Measurements from ENCODE around the gene DRD4. TPM values are rescaled to one million over a fixed set of nuclear protein-coding genes. Genes with fewer than 3 reads are reported as not detected.
A peak's percentile ranks its signal among the peaks of the same experiment; 100 is the strongest.

The DRD4 gene
- total RNA-seq, 3 donors from 2014 or later = 1.2 to 2.4 (median 1.8) TPM

DNA sequence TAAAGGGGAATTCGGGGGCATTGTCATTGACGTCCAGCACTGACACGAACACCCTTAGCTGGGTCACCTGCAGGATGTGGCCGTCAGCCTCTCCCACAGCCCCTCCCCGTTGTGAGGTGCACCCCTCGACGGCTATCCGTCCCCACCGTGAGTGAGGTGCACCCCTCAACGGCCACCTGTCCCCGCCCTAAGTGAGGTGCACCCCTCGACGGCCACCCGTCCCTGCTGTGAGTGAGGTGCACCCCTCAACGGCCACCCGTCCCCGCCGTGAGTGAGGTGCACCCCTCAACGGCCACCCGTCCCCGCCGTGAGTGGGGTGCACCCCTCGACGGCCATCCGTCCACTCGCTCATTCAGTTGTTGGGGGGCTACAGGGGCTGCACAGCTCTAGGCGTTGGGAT lies 15.2 kb upstream of the DRD4 start:
- ATAC-seq = no peak
- Histone ChIP-seq H3K4me3 (no peak overlapping the region), H3K9me3 (no peaks in the 10 kb centered on the region), H3K4me1 (ENCODE audit: low read depth) (peaks cover 14% of the 10 kb centered on the region), H3K36me3 (ENCODE audit: low read depth) (no peaks in the 10 kb centered on the region)
- TF ChIP-seq, protein P1, sequence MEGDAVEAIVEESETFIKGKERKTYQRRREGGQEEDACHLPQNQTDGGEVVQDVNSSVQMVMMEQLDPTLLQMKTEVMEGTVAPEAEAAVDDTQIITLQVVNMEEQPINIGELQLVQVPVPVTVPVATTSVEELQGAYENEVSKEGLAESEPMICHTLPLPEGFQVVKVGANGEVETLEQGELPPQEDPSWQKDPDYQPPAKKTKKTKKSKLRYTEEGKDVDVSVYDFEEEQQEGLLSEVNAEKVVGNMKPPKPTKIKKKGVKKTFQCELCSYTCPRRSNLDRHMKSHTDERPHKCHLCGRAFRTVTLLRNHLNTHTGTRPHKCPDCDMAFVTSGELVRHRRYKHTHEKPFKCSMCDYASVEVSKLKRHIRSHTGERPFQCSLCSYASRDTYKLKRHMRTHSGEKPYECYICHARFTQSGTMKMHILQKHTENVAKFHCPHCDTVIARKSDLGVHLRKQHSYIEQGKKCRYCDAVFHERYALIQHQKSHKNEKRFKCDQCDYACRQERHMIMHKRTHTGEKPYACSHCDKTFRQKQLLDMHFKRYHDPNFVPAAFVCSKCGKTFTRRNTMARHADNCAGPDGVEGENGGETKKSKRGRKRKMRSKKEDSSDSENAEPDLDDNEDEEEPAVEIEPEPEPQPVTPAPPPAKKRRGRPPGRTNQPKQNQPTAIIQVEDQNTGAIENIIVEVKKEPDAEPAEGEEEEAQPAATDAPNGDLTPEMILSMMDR (IDR thresholded peaks at IDR 0.05) = no peak
- peak in 1 of 3 donors; percentile 41 for DNase-seq
- intact Hi-C loops (cut with DNase I, micrococcal nuclease) = no loop called here

DNA sequence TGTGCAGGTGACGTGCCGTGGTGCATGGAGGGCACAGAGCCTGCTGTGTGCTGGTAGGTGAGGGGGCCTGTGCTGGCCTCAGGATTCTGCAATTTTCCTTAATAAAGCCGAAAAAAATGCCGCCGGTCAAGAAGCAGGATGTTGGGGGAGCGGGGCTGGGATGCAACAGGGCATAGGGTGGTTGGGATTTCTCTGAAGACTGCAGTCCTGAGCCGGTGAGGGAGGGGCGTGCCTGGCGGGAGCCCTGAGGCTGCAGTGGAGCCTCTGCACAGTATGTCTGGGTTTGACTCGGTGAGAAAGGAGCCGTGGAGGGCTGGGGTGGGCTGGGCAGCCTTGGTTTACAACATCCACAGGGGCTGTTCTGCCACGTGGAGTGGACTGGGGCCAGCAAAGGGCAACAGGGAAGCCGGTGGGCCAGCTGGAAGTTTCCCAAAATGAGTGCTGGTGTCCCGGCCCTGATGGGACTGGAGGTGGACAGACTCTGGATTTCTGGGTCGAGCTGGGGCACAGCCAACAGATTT lies 13.7 kb upstream of the DRD4 start:
- Histone ChIP-seq H3K4me1 (ENCODE audit: low read depth) (peaks cover 14% of the 10 kb centered on the region), H3K36me3 (ENCODE audit: low read depth) (no peaks in the 10 kb centered on the region), H3K9me3 (no peaks in the 10 kb centered on the region), H3K4me3 (no peak overlapping the region)
- intact Hi-C loops (cut with DNase I, micrococcal nuclease) = no loop called here
- TF ChIP-seq, protein P1 (IDR thresholded peaks at IDR 0.05) = no peak
- ATAC-seq (no peak), DNase-seq (peak in 1 of 3 donors; percentile 53)

DNA sequence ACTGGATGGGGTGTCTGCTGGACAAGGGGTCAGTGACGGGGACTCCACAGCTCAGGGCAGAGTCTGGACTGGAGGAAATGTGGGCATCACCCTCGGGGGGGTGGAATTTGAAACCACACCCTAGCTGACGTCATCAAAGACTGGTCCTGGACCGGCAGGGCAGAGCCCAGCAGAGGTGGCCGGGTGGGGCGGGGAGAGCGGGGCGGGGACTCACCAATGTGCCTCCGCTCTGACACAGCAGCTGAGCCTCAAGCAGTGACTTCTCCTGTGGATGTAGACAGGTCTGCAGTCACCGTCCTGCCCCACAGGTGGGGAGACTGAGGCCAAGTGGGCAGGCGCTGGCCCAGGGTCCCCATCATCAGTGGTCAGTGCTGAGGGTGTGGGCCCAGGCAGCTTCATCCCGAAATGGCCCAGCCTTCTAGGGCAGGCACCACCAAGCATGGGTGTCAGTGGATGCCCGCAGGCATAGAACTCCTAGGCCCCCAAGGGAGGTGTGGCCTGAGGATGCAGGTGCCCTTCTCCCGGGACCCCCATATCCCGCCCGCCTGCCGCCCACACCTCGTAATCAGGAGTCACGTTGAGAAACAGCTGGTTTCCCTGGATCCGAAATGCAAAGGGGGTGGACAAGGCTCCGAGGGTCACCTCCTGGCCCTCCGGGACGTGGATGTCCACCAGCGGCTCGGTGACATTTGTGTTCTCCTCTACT lies 12.9 kb upstream of the DRD4 start:
- peak; percentile 91 to 93 (median 93) for DNase-seq
- intact Hi-C loops (cut with DNase I, micrococcal nuclease) = no loop called here
- H3K4me1 ChIP-seq (ENCODE audit: low read depth) = peaks cover 14% of the 10 kb centered on the region
- peak; percentile 77 for ATAC-seq
- no peaks in the 10 kb centered on the region for H3K36me3 ChIP-seq (ENCODE audit: low read depth)
- no peaks in the 10 kb centered on the region for H3K9me3 ChIP-seq
- peak overlapping the region; percentile 28 for H3K4me3 ChIP-seq
- TF ChIP-seq, protein P1 (IDR thresholded peaks at IDR 0.05) = no peak

DNA sequence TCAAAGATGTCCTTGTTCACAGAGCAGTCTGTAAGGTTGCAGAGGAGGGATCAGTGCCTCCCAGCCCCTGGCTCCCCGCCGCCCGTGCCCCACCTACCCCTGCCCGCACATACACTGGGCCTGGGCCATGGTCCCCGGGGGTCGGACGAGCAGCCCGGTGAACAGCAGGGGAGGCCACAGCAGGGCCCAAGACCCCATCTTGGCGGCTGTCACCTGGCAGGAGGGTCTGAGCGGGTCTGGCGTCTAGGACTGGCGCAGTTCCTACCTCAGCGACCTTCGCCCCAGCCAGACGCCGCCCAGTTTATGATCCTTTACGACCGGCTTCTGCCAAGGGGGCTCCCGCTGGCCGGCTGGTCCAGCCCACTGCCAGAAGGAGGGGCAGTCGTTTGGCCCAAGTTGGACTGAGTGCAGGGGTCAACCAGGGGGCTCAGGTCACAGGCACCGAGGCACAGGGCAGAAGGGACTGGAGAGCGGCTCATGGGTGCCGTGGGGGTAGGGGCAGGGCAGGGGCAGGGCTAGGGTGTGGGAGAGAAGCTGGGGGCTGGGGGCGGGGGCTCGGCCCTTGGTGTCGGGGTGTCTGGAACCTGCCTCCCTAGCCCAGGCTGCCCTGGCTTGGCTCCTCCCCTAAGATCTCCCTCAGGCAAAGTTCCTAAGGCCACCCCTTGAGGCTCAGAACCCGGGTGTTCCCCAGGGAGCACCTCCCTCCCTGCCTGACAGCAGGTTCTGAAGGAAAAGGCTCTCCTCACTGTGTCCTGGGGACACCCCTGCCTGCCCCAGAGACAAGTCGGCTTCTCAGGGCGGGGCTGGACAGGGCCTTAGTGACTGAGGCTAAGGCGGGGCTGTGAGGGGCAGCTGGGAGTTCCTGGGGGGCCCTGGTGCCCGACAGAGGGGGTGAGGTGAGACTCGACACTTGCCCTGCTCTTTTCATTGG lies 12.1 kb upstream of the DRD4 start, which contains the start of gene CDHR5:
TSS of gene CDHR5 (minus strand) at position 251 of the 931 bp plus-strand sequence. CDS start at position 198, 53 bp downstream.
- H3K4me3 ChIP-seq = peak within 1 kb of the TSS; percentile 28
- peak; percentile 83 for ATAC-seq

More for the DNA sequence above, 12.1 kb upstream of the DRD4 start, which contains the start of gene CDHR5:
- H3K9me3 ChIP-seq = no peaks in the 10 kb centered on the region
- intact Hi-C loops (cut with DNase I, micrococcal nuclease) = no loop called here
- H3K4me1 ChIP-seq (ENCODE audit: low read depth) = peaks cover 14% of the 10 kb centered on the region
- H3K36me3 ChIP-seq (ENCODE audit: low read depth) = no peaks in the 10 kb centered on the region
- TF ChIP-seq, protein P1 (IDR thresholded peaks at IDR 0.05) = no peak
- peak; percentile 83 to 87 (median 86) for DNase-seq
